Activated CD4-positive, alpha-beta T cell treated with anti-CD3 and anti-CD28 coated beads, Interleukin-2, amount 10 ng/mL, durations not matched to agents 24 days and 14 days (primary cell): ENCODE data around the gene AP3S2. TPM values are rescaled to one million over a fixed set of nuclear protein-coding genes. Genes with fewer than 3 reads are reported as not detected.

Experiments used
- DNase-seq: peaks from one replicate; pipeline ENCODE4 v3.0.0; 2022
- H3K27ac Mint-ChIP-seq: one replicate; pipeline ENCODE4 v1.8.0; 2022; ENCODE audit warnings: mild to moderate bottlenecking, mixed read lengths
- H3K27me3 Mint-ChIP-seq: one replicate; pipeline ENCODE4 v1.8.0; 2022; ENCODE audit warnings: mixed read lengths
- H3K36me3 Mint-ChIP-seq: one replicate; pipeline ENCODE4 v1.8.0; 2022; ENCODE audit warnings: low read depth, mild to moderate bottlenecking, mixed read lengths
- H3K4me1 Mint-ChIP-seq: one replicate; pipeline ENCODE4 v1.8.0; 2021; ENCODE audit warnings: mixed read lengths
- H3K4me3 Mint-ChIP-seq: one replicate; pipeline ENCODE4 v1.8.0; 2022; ENCODE audit warnings: mild to moderate bottlenecking, moderate library complexity, mixed read lengths
- H3K9me3 Mint-ChIP-seq: one replicate; pipeline ENCODE4 v1.8.0; 2021; ENCODE audit warnings: mixed read lengths
- intact Hi-C: fragments of 100-400 bp; cut with micrococcal nuclease; formaldehyde crosslinking; loops from one replicate; pipeline ENCODE4 v1.15.1; 2023
- total RNA-seq: library from RNA; stranded (reverse); gene quantifications from 2 replicates; pipeline ENCODE4 v1.2.3, GENCODE V29; 2022

Gene AP3S2
- total RNA-seq, 1 donor from 2014 or later, result 20.6 TPM

- H3K27ac Mint-ChIP-seq, result no peak overlapping the region
These were observed 65.3 kb downstream of the AP3S2 start for GRCh38 chr15:89828281-89829145.

GRCh38 chr15:89827829-89828228 lies 66.0 kb downstream of the AP3S2 start:
- H3K9me3 Mint-ChIP-seq, result no peaks in the 10 kb centered on the region
- no peak overlapping the region for H3K27ac Mint-ChIP-seq
- DNase-seq, result no peak
- no peaks in the 10 kb centered on the region for H3K27me3 Mint-ChIP-seq
- intact Hi-C loops, result no loop called here
- H3K4me3 Mint-ChIP-seq, result no peak overlapping the region
- no peaks in the 10 kb centered on the region for H3K36me3 Mint-ChIP-seq
- H3K4me1 Mint-ChIP-seq, result peaks cover 2% of the 10 kb centered on the region

More at GRCh38 chr15:89828281-89829145, 65.3 kb downstream of the AP3S2 start:
- no peak for DNase-seq
- Mint-ChIP-seq H3K4me1 (peaks cover 2% of the 10 kb centered on the region), H3K27me3 (no peaks in the 10 kb centered on the region), H3K4me3 (no peak overlapping the region), H3K9me3 (no peaks in the 10 kb centered on the region), H3K36me3 (peaks cover 3% of the 10 kb centered on the region)
- intact Hi-C loops, result no loop called here

- Mint-ChIP-seq H3K4me1 (peaks cover 2% of the 10 kb centered on the region), H3K27me3 (no peaks in the 10 kb centered on the region), H3K36me3 (no peaks in the 10 kb centered on the region), H3K9me3 (no peaks in the 10 kb centered on the region), H3K27ac (no peak overlapping the region), H3K4me3 (no peak overlapping the region)
- no peak for DNase-seq
- intact Hi-C loops, result no loop called here
These were observed 66.8 kb downstream of the AP3S2 start for GRCh38 chr15:89826671-89827655.

GRCh38 chr15:89825271-89825940 lies 68.4 kb downstream of the AP3S2 start:
- Mint-ChIP-seq H3K4me3 (no peak overlapping the region), H3K27me3 (peaks cover 6% of the 10 kb centered on the region), H3K27ac (no peak overlapping the region), H3K36me3 (no peaks in the 10 kb centered on the region), H3K9me3 (no peaks in the 10 kb centered on the region), H3K4me1 (peaks cover 2% of the 10 kb centered on the region)
- no peak for DNase-seq
- intact Hi-C loops, result no loop called here

GRCh38 chr15:89824607-89824867 lies 69.3 kb downstream of the AP3S2 start:
- no peaks in the 10 kb centered on the region for H3K9me3 Mint-ChIP-seq
- H3K36me3 Mint-ChIP-seq, result no peaks in the 10 kb centered on the region
- DNase-seq, result no peak
- H3K4me3 Mint-ChIP-seq, result no peak overlapping the region
- no peak overlapping the region for H3K27ac Mint-ChIP-seq
- H3K4me1 Mint-ChIP-seq, result no peaks in the 10 kb centered on the region
- intact Hi-C loops, result no loop called here
- peaks cover 6% of the 10 kb centered on the region for H3K27me3 Mint-ChIP-seq

GRCh38 chr15:89823836-89824606 lies 69.8 kb downstream of the AP3S2 start:
- DNase-seq, result no peak
- Mint-ChIP-seq H3K27me3 (peaks cover 9% of the 10 kb centered on the region), H3K27ac (no peak overlapping the region), H3K36me3 (no peaks in the 10 kb centered on the region), H3K9me3 (no peaks in the 10 kb centered on the region), H3K4me3 (no peak overlapping the region), H3K4me1 (no peaks in the 10 kb centered on the region)
- intact Hi-C loops, result no loop called here

GRCh38 chr15:89822951-89823711 lies 70.7 kb downstream of the AP3S2 start:
- DNase-seq, result no peak
- no peaks in the 10 kb centered on the region for H3K9me3 Mint-ChIP-seq
- H3K4me1 Mint-ChIP-seq, result no peaks in the 10 kb centered on the region
- no peaks in the 10 kb centered on the region for H3K36me3 Mint-ChIP-seq
- no peak overlapping the region for H3K4me3 Mint-ChIP-seq
- H3K27ac Mint-ChIP-seq, result no peak overlapping the region
- intact Hi-C loops, result no loop called here
- peaks cover 10% of the 10 kb centered on the region for H3K27me3 Mint-ChIP-seq

GRCh38 chr15:89822611-89822950 lies 71.2 kb downstream of the AP3S2 start:
- Mint-ChIP-seq H3K4me1 (no peaks in the 10 kb centered on the region), H3K36me3 (no peaks in the 10 kb centered on the region), H3K4me3 (no peak overlapping the region), H3K27ac (no peak overlapping the region), H3K9me3 (no peaks in the 10 kb centered on the region), H3K27me3 (peaks cover 13% of the 10 kb centered on the region)
- intact Hi-C loops, result no loop called here
- no peak for DNase-seq

- intact Hi-C loops, result no loop called here
- H3K9me3 Mint-ChIP-seq, result no peaks in the 10 kb centered on the region
- no peaks in the 10 kb centered on the region for H3K4me1 Mint-ChIP-seq
- peaks cover 17% of the 10 kb centered on the region for H3K27me3 Mint-ChIP-seq
- no peak overlapping the region for H3K4me3 Mint-ChIP-seq
- H3K27ac Mint-ChIP-seq, result no peak overlapping the region
- no peaks in the 10 kb centered on the region for H3K36me3 Mint-ChIP-seq
- no peak for DNase-seq
These were observed 71.8 kb downstream of the AP3S2 start for GRCh38 chr15:89822026-89822425.

GRCh38 chr15:89820666-89821611 lies 72.9 kb downstream of the AP3S2 start:
- Mint-ChIP-seq H3K27ac (no peak overlapping the region), H3K27me3 (peaks cover 27% of the 10 kb centered on the region), H3K4me1 (no peaks in the 10 kb centered on the region), H3K9me3 (peaks cover 4% of the 10 kb centered on the region), H3K36me3 (peaks cover 1% of the 10 kb centered on the region), H3K4me3 (no peak overlapping the region)
- intact Hi-C loops, result no loop called here
- DNase-seq, result no peak

GRCh38 chr15:89818287-89818686 lies 75.5 kb downstream of the AP3S2 start:
- DNase-seq, result no peak
- H3K27ac Mint-ChIP-seq, result no peak overlapping the region
- H3K4me3 Mint-ChIP-seq, result no peak overlapping the region
- peaks cover 5% of the 10 kb centered on the region for H3K4me1 Mint-ChIP-seq
- H3K9me3 Mint-ChIP-seq, result peaks cover 4% of the 10 kb centered on the region
- intact Hi-C loops, result no loop called here
- peaks cover 41% of the 10 kb centered on the region for H3K27me3 Mint-ChIP-seq
- H3K36me3 Mint-ChIP-seq, result peaks cover 5% of the 10 kb centered on the region

- peaks cover 5% of the 10 kb centered on the region for H3K4me1 Mint-ChIP-seq
- no peak overlapping the region for H3K27ac Mint-ChIP-seq
- intact Hi-C loops, result no loop called here
- peaks cover 4% of the 10 kb centered on the region for H3K9me3 Mint-ChIP-seq
- peaks cover 41% of the 10 kb centered on the region for H3K27me3 Mint-ChIP-seq
- peaks cover 5% of the 10 kb centered on the region for H3K36me3 Mint-ChIP-seq
- no peak overlapping the region for H3K4me3 Mint-ChIP-seq
- no peak for DNase-seq
These were observed 76.0 kb downstream of the AP3S2 start for GRCh38 chr15:89817701-89818280.
